GM21390 (cell line): ENCODE measurements around the gene ZNF664.
A peak's percentile ranks its signal among the peaks of the same experiment; 100 is the strongest.

ENCODE experiments used
- ATAC-seq: cut with Tn5 transposase; IDR thresholded peaks from one replicate; pipeline ENCODE4 v1.9.1; 2021; ENCODE audit not compliant: unreplicated experiment

Gene ZNF664

DNA sequence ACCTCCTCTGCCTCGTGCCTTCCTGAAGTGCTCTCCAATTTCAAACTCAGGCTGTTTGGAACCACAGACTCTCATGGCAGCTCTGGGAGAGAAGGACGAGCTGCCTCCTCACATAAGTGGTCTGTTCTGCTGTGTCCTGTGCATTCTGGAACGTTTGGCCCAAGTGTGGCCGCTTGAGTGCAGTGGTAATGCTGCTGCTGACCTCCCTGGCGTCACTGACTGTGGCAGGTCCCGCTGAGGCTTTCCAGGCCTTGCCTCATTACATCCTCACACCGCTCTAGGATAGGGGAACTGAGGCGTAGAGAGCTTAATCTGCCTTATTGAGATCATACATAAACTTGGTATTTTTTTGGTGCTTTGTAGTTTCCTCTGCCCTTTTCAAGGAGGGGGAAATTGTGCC is 14.6 kb upstream of the ZNF664 start:
- ATAC-seq, result no peak

DNA sequence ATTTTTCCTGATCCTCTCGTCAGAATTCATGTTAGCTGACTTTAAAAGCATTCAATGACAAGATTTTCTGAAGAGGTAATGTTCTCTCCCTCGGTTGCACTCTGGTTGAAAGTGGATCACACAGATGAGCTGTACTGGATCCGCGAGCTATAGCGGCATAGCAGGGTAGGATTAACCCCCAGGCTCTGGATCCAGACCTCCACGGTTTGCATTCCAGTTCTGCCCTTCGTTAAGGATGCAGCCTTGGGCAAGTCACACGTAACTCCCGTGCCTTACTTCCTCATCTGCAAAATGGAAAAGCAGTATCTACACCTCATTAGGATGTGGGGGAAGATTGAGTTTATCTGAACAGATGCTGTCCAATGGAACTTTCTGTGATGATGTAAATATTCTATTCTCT is 14.1 kb upstream of the ZNF664 start:
- no peak for ATAC-seq

DNA sequence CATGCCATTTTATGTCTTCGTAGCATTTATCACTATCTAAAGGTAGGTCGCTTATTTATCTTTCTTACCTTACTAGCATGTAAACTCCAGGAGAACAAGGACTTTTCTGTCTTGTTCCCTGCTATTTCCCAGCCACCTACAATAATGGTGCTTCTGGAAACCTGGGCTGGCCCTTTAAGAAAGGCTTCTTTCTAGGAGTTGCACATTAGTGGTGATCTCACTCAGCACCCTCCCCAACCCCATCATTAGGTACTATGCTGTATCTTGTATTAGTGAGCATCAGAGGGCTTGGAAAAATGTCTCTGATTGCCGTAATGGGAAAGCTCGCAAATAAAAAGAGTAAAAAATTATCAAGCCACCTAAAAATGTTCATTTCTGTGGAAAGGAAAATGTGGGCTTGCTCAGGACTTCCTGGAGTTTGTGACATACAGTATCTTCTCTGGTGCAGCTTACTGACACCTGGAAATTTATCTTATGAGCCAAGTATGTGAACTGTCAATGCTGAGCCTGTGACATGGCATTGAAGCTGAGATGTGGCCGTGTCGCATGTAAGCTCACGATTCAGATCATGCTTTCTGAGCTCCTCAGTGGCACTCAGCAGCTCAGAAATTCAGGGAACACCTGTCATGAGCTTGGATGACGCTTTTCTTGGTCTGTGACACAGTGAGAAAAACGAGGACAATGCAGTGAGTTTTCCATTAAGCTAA is 12.8 kb upstream of the ZNF664 start:
- ATAC-seq, result no peak

DNA sequence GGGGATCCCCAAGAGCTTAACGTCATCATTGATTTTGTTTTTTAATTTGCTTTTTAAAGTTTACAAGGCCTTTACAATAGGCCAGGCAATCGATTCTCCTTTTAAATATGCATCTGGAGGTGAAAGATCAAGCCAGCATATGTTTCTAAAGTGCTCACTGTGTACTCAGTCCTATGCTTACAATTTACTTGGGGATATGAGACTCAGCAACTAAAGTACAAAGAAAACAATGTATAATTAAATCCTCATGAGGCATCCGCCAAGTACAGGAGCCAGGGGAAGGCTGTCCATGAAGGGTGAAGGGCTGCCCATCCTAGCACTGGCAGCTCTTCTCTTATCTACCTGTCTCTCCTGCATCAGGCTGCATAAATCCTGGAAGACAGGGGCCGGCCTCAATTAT is 12.2 kb upstream of the ZNF664 start:
- no peak for ATAC-seq

DNA sequence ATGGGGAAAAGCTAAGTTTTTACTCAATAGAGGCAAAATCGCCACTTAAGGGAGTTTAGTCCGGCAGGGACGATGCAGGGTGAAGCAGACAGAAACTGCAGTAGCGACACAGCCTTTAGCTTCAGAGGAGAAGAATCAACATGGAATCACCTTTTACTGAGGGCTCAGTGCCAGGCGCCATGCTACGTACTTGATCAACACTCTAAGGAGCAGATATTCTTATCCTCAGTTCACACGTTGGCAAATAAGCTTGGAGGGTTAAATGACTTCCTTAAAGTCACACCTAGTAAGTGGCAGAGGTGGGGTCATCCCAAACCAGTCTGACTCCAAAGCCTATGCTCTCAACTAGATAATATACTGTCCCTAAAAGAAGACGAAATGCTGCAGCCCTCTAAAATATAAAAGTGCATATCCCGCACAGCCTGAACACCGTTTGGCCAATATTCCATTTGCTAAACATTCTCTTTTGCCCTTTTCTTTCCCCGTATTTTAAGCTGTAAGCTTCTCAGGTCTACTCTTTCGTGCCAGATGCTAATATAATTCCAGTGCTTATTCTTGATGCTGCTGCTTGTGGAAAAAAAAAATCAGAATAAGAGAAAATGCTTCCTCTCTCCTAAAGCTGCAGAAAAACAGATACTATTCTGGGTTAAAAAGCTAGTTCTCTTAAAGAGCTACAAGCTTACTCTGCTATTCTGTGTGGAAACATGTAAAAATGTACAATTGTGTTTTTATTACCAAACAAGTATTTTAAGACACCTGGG is 11.2 kb upstream of the ZNF664 start:
- no peak for ATAC-seq

DNA sequence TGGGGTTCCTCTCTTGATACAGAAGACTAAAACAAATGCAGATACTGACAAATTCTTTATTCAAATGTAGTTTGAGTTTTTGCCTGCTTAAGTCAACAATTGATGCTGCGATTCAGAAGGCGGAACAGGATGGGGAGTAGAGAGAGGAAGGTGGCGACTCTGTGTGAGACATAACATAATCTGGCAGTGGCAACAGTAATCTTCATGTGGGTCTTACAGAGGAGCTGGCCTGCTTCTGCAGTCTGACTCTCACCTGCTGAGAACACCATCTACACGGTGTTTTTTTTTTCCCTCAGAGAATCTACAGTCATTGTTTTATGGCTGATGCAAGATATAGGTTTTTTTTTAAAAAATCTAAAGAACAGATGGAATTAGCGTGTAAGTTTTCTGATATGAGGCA is 10.5 kb upstream of the ZNF664 start:
- no peak for ATAC-seq

DNA sequence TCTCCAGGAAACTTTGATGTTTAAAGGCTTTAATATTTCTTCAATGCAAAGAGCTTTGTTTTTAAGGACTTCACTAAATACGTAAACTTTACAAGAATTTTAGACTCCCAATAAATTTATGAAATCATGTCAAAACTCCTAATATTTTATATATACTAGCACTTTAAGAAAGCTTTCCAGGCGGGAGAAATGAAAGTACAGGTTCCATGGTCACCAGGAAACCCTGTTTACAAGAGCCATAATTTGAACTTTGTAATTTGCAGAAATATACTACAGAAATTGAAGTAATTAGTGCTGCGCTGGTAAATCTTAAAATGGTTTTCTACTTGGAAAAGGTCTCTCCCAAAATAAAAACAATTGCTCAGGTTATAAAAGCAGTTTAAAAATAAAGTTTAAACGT is 9.2 kb upstream of the ZNF664 start:
- ATAC-seq, result no peak

DNA sequence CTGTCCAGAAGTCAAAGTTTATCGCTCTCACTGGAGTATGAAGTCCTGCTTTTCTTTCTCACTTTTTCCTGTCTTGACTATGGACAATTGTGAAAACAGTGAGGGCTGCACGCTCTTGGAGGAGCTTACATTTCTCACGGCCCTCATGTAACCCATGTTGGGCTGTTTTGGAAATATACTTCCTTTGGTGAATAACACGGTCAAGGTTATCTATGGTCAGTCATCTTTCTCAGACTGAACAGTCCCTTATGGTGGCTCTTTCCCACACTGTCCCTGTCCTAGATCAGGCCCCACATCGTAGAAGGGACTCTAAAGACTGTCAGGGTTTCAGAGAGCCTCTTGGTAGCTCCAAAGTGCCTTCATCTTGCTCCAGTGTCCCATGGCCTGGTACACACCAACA is 7.6 kb upstream of the ZNF664 start:
- no peak for ATAC-seq

DNA sequence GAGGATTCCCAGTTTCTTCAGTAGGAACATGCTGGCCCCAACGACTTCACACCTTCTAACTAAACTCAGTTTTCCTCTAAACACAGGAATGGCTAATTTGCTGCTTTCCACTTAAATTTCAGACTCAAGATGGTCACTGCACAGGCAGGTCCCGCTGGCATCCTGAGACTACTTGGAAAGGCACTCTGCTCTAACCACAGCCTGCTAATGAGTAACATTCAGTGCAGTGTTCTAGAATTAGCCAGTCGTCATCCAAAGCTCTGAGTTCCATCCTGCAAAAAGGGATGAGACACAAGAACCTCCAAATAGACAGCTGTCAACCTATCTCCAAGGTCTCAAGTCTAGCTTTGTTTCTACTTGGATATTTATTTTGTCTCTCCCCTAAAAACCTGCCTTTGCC is 6.4 kb upstream of the ZNF664 start:
- no peak for ATAC-seq

DNA sequence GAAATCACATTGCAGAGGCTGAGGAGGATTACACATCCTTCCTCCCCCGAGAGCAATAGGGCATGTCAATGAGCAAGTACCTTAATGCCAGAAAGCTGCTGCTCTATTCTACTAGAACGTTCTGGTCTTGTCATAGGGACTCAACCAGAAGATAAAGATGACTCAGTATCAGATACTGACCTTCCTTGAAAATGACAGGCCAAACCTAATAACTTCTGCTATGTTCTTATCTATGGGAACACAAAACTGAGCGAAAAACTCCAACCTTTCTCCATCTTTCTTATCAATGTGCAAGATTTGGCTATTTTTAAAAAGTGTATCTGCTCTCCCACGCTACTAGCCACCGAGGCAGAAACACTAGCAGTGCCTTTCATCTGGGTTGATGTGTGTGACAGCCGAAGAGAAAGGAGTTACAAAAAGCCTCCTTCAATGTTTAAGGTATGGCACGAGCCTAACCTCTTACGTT is 5.9 kb upstream of the ZNF664 start:
- no peak for ATAC-seq

DNA sequence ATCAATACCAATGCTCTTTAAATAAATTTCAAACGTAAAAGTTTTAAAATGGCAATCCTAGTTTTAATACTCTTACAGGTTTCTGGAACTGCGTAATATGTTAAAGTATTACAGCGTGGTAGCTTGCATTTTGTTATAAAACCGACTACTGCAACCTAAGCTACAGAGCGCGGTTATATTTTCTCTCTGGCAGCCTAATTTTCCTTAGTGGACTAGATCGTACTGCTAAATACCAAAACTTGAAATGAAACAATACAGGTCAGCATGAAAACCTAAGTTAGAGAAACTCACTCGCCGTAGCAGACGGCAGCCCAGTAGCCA is 1.6 kb upstream of the ZNF664 start:
- ATAC-seq, result no peak

DNA sequence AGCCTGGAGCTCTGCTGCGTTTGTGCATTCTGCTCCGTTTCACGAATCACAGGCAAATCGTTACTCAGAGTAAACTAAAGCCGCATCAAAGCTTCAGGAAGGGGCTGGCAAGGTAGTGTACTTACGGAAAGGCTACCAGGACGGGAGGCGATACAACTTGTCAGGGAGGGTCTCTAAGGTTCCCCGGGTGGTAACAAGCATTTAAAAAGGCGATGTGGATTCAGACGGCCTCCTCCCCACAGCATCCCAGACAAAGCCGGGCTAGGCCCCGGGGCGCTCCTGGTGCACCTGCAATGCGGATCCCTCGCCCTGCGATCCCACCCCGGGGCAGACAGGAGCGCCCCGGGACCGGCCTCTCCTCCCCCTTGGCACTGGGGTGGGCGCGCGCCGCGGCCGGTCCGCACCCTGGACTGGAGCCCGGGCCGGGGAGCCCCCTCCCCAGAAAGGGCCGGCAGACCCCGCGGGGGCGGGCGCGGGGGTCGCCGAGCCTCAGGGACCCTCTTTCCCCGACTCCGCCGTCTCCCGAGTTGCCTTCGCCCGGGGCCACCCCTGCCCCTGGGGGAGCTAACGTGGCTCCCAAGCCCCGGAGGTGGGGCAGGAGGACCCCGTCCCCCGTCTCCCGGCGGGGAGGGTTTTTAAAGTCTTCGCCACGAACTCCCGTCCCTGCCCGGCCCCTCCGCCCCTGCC is 1.1 kb upstream of the ZNF664 start:
- peak; percentile 8 for ATAC-seq

DNA sequence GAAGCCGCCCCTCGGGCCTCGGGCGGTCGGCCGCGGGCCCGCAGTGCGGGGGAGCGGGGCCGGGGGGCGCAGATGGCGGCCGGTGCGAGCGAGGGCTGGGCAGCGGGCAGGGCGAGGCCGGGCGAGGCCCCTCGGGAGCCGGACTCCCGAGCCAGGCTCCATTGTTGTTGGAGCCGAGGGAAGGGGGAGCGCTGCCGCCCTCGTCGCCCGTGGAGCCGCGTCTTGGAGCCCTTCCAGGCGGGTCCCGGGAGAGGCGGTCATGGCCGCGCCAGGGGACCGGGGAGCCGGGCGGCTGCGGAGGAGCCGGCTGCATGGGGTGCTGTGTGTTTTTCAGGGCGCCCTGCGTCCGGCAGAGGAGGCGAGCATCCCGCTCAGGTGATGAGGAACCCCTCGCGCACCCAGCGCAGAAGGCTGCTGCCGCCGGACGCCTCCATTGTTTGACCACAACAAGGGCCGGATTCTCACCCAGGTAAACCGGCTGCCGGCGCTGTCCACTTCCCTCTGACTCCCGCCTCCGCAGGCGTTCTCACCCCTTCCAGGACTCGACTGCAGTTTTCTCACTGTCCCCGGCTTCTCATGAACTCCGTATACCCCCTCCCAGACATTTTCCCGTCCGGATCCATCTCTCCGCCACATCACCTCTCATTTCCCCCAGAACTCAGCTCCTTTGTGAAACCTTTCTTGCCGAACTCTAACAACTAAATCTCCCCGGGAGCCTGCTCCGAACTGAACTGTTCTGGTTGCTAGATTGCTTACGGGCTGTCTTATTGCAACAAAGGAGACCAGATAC is 732 bp downstream of the ZNF664 start:
- ATAC-seq, result peak; percentile 9

DNA sequence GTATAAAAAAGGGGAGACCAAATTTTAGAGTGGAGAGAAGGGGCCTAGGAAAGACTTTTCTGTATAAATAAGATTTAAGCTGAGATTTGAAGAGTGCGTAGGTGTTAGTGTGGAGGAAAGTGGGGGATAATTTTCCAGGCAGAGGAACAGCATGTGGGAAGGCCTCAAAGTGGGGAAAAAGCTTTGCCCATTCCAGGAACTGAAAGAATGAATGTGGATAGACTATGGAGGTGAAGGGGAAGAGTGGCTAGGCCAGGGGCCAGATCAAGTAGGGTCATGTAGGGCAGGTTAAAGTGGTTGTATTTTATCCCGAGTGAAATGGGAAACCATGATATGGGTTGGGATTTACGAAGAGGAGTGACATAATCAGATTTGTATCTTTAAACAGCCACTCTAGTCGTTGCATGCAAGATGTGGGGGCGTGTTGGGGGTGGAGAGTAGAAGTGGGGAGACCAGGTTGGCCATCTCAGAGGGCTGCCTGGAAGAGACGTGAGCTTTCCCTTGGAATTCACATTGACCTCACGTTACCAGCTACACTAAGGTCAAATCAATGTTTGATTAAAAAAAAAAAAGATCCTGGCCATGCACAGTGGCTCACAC is 3.3 kb downstream of the ZNF664 start:
- no peak for ATAC-seq

DNA sequence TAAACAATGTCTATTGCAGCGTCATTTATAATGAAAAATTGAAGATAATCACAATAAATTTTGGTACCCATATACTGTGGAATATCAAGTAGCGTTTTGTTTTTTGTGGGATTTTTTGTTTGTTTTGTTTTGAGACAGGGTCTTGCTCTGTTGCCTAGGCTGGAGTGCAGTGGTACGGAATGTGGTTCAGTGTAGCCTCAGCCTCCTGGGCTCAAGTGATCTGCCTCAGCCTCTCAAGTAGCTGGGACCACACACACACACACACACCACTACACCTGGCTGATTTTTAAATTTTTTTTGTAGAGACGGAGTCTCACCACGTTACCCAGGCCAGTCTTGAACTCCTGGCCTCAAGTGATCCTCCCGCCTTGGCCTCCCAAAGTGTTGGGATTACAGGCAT is 6.6 kb downstream of the ZNF664 start:
- no peak for ATAC-seq

DNA sequence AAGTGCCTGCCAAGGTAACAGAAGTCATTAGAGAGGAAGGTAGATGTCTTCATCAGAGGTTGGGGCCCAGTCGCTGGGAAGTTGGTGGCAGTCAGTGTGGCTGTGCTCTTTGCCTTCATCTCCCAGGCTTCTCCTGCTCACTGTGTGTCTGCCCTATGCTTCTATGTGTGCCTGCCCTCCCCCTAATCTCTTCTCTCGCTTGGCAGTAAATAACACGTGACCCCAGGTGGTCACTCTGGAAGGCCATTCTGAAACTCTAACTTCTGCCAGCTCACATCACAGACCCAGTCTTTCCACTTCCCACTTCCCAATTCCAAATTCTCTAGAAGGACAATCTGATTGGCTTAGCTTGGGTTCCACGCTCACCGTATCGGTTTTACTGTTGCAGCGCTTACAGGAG is 9.3 kb downstream of the ZNF664 start:
- ATAC-seq, result no peak

DNA sequence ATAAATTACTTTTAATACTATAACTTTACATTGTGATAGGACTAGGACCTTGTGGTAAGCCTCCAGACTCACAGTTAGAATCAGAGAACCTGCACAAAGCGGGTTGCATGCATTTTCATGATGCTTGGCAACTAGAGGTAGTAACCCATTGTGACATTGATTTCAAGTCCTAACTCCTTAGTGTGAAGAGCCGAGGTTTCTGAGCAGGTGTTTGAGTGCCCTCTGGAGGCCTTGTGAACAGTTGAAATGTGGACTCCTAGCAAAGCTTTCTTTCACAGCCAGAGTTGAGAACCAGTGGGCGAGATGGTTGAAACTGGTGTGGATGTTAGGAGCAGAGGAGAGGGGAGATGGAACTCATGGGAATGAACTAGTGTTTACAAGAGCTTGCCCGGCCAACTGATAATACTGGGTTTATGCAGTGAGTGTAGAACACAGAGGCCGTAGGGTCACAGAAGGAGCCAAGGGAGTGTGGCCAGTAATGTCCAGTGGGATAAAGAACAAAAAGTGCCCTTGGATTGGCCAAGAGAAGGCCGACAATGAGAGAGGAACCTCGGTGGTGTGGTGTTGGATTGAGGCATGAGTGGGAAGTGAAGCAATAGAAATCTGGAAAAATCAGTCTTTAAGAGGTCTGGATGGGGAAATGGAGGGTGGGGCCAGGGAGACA is 10.9 kb downstream of the ZNF664 start:
- ATAC-seq, result no peak

DNA sequence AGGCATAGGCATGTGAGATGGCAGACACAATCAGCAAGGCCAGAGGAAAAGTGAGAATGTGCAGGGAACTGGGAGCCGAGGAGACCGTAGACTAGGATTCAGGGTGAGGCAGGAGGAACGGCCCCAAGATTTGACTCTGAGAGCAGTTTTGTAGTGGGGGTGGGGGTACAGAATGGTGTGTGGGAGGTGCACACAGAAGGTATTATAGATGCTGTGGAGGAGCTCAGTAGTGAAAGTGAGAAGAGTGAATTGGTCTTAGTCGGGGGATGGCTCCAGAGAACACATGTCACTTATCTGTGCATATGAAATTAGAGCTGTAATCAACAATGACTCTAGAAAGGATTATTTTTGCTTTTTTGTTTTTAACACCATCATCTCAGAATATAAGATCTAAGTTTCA is 11.9 kb downstream of the ZNF664 start:
- ATAC-seq, result no peak

DNA sequence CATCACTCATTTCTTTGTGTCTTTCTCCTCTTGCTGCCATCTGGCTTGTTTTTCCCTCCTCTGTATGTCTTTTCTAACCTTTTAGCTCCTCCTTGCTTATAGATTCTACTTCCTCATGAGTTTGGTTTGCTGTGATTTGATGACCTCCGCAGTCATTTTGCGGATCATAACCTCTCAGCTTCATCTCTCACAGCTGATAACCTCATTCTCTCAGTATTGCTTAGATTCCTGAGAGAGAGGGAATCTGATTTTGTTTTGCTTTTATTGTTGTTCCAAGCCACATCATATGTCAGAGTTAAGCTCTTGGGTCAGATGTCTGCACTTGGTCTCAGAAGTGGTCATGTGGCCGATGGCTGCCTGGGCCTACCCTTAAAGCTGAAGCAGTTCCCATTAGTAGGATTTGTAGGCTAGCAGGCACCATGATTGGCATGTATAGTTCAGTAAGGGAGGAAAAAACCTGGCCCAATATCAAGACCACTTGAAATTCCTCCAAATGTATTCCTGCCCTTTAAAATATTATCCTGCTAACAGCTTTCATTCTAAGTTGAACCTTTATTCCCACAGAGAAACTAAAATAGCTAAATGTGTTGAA is 13.5 kb downstream of the ZNF664 start:
- ATAC-seq, result no peak

DNA sequence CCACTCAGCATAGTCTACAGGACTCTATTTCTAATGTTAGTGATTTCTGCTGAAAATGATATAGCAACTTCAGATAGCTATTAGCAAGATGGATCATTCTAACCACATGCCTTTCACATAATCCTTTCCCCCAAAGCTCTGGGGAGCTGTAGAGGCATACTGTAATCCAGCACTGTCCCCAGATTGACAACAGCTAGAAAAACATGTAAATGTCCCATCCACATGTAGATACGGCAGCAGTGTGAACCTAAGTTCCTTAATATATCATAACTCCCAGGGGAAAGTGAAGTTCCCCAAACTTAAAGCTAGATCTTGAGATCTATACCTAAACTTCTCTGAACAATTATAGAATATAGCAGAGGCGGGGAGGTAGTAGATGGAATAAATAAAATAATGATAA is 14.0 kb downstream of the ZNF664 start:
- no peak for ATAC-seq
